Endometrial microvascular endothelial cells (primary cell): Measurements from ENCODE around the gene STOX2. TPM values are rescaled to one million over a fixed set of nuclear protein-coding genes. Genes with fewer than 3 reads are reported as not detected.

Experiments used
- in situ Hi-C: cut with HindIII; loops from 2 replicates; pipeline ENCODE4 v1.10.0; 2017; ENCODE audit warnings: low sequenced_read_pairs, low pct_unique_long_range_greater_than_20kb; ENCODE audit errors: inconsistent ontology term
- total RNA-seq: library from RNA; depleted of rRNA; stranded (reverse); fragments of >200 nt; gene quantifications from one replicate; pipeline ENCODE4 v1.2.3, GENCODE V29; 2015; ENCODE audit errors: inconsistent ontology term

STOX2 gene
- total RNA-seq, 1 donor from 2014 or later = not detected

DNA sequence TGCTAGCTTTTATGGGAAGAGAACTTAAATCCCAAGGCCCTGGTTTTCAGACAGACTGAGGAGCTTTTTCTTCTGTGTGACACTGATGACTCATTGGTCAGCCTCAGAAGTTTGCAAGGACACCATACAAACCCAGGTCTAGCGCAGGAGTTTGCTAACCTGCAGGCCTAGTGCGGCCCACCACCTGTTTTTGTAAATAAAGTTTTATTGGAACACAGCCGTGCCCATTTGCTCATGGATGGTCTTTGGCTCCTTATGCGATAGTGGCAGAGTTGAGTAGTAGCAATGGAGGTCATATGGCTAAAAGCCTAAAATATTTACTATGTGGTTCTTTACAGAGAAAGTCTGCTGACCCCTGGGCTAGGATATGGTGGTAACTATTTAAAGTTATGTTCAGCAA, 98.3 kb downstream of the STOX2 start:
- in situ Hi-C loops = no loop called here

- in situ Hi-C loops = no loop called here
These were observed 102.8 kb downstream of the STOX2 start for GRCh38 chr4:184007891-184008290.

DNA sequence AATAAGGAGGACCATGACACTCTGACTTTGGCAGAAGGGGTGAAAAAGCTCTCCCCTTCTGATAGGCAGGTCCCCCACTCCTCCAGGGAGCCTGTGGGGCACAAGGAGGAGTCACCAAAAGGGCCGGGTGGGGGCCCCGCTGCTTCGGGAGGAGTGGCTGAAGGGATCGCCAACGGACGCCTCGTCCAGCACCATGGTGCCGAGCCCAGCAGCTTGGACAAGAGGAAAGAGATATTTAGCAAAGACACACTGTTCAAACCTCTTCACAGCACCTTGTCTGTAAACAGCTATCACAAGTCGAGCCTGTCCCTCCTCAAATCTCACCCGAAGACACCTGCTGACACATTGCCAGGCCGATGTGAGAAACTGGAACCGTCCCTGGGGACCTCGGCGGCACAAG, 105.6 kb downstream of the STOX2 start:
- in situ Hi-C loops = no loop called here

DNA sequence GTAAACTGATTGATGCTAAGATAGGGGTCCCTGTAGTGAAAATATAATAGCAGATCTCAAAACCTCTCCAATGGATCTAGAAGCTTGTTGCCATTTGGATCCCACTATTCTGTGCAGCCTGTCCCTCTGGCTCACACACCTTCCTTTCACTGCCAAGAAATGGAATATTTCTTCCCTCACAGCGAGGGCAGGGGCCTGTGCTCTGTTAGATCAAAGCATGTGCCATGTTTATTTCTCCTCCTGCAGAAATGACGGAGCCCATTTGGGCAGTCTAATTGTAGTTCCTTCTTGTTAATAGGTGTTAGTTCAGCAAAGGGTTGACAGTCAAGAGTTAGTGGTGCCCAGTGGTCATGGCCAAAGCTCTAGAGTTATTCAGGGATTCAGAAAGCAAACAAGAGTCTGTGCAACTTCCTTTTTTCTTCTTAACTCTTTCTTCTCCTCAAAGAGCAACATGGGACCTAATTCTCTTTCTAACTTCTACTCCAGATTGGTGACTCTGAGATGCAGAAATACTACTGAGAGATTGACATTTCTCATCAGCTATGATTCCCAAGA, 106.8 kb downstream of the STOX2 start:
- in situ Hi-C loops = no loop called here

DNA sequence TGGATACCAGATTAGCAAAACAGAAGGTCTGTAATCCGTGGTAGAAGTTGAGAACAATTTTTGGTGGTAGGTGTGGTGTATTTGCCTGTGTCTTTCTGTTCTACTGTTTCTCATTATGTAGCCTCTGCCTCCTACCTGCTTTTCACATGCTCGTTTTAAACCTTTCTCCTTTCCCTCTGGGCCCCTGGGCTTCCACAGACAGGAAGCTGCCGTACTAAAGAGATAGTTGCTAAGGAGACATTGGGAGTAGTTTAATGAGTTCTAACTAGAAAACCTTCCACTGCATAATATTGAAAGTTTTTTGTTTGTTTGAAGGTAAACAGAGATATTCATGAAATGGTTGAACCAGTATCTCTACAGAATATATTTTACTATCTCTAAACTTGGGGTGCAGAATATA, 107.8 kb downstream of the STOX2 start:
- in situ Hi-C loops = no loop called here

- in situ Hi-C loops = no loop called here
These were observed 109.2 kb downstream of the STOX2 start for GRCh38 chr4:184014301-184014700.

- in situ Hi-C loops = no loop called here
These were observed 111.9 kb downstream of the STOX2 start for GRCh38 chr4:184016759-184017668.

- in situ Hi-C loops = no loop called here
These were observed 114.0 kb downstream of the STOX2 start for GRCh38 chr4:184019076-184019475.

DNA sequence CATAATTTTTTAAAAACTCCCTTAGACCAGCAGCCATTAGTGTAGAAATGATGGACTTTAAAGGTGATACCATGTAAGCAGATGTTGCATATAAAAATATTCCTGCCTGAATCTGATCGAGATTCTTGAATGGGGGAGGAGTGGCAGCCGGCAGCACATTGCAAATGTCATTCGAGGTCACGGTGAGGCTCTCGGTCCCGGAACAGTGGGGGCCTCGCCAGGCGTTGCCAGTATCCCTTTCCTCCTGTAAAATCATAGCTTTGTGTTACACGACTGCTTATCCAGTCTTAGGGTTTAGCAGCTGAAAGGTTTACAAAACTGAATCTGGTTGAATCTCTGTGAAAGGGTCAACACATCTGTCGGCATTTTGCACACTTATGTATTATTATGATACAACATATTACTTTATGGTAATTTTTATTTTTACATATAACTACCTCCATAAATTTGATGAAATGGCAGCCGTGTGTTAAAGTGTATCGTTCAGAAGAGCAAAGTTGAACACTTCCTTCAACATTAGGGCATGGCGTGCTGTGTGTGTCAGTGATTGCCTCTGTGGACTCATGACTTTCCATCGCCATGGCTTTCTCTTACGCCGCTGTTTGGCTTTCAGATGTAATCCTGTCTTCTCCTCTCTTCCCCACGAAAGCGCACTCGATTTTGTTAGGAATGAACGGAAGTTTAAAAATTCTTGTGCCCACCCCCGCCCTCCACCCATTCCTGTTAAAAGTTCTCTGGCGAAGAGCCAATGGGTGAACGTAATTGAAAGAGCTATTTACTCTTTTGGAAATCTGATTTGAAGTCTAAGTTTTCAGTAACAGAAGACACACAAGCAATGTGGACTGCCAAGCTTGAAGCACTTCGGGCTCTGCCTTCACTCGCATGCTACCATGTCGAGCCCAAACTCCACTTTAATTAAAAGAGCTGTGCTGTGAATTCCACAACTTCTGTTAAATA, 114.8 kb downstream of the STOX2 start:
- in situ Hi-C loops = no loop called here

- in situ Hi-C loops = no loop called here
These were observed 116.3 kb downstream of the STOX2 start for GRCh38 chr4:184021389-184021788.

- in situ Hi-C loops = no loop called here
These were observed 117.7 kb downstream of the STOX2 start for GRCh38 chr4:184022679-184023383.

- in situ Hi-C loops = no loop called here
These were observed 119.5 kb downstream of the STOX2 start for GRCh38 chr4:184024637-184025036.

DNA sequence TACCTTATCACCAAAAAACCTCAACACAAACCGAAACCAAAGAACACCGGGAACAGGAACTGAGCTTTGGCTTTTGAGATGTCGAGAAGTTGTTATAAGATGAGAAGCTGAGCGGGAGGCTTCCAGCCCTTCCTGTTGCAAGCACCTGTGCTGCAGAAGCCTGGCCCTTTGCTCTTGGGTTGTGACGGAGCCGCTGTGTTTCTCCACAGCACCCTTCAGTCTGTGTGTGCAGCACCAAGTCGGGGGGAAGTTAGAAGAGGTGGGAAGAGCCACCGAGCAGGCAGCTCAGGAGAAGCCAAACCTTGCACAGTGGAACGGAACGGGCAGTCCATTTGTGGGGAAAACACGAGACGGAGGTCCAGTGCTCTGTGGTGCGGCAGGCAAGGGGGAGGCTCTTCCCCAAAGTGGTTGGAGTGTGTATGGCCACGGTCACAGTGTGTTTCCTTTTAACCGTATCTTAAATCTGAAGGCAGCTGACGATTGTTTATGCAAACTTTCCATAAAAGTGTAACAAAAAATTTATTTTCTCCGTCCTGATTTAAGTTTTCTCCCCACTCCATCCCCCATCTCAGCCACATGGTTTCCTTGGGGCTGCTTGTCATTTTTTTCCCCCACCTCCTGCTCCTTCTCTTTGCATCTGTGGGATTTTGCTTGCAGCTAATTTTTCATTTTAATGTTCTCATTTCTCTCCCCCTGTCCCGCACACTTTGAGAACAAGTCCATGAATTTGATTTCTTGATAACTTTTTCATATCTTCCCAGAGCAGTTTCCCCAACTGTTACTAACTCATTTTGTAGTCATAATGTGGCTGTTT, 123.7 kb downstream of the STOX2 start:
- in situ Hi-C loops = no loop called here

DNA sequence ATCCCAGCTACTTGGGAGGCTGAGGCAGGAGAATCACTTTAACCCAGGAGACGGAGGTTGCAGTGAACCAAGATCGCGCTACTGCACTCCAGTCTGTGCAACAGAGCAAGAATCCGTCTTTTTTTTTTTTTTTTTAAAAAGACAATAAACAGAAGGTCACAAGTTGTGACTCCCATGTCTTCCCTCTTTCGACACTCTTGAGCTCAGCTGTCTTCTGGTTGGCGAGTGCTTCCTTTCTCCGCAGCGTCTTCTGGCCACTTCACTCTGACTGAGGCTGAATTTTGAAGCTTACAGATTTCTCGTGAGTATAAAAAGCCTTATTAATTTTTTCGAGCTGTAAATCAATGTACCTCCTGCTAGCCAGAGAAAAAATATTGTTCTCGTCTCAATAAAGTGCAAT, 124.9 kb downstream of the STOX2 start:
- in situ Hi-C loops = no loop called here

- in situ Hi-C loops = no loop called here
These were observed 125.7 kb downstream of the STOX2 start for GRCh38 chr4:184030764-184031163.

DNA sequence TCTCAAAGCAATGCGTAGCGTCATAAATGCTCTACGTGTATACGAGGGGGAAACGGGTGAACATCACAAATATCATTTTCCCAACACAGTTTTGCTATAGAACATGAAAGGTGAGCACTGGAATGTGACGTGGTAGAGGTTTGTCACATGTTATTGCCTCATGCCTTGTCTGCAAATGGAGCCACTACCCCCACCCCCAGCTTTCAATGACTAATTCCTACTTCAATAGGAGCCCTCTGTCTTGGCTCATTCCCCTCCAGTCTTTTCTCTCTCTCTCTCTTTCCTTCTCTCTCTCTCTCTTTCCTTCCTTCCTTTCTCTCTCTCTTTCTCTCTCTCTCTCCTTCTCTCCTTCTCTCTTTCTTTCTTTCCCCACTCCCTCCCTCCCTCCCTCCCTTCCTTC, 127.0 kb downstream of the STOX2 start:
- in situ Hi-C loops = no loop called here

DNA sequence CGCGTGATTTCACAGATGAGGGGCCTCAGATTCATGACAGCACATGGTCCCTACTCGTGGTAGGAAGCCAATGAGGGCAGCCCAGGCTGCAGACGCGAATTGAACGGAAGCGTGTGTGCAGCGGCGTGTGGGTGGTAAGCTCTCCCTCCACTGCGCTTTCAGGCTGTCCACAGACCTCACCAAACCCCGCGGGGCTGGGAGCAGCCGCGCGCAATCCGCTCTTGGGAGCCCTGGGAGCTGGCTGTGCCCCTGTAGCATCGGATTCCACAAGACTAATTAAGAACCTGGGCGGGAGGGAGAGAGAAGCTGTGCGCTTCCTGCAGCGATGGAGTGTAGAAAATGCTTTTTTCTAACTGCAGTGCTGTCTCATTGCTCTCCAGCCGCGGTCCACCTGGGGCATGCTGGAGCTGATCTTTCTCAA, 134.9 kb downstream of the STOX2 start:
- in situ Hi-C loops = no loop called here

DNA sequence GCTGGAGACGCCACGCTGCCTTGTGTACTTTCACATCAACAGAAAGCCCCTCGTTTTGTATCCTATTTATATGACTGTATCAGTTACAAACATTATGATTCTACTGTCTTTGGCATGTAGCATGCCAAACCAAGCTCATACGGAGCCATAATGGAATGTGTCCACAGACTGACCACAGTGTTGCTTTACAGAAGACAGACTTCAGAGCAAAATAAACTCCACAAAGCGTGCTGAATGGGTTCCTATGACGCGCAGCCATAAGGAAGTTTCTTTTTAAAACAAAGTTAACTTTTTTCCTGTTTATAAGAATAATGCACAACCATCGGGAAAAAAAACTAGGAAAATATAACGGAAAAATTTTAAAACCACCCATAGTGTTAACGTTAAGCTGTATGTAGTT, 136.0 kb downstream of the STOX2 start:
- in situ Hi-C loops = no loop called here
